HG02759 (cell line): ENCODE results near the gene C5orf52.
"Not testable (repeated sequence)": the region's sequence is repeated elsewhere in the genome, so short reads cannot be mapped to it uniquely, and the experiment has no call there.

Experiments
- ATAC-seq: cut with Tn5 transposase; IDR thresholded peaks from one replicate; pipeline ENCODE4 v1.9.1; 2021; ENCODE audit warnings: mild to moderate bottlenecking, moderate library complexity; ENCODE audit not compliant: unreplicated experiment

Gene C5orf52

GRCh38 chr5:157674351-157674750 lies 3.0 kb downstream of the C5orf52 start:
- ATAC-seq = not testable (repeated sequence)

- no peak for ATAC-seq
Measured at GRCh38 chr5:157677931-157678330, 6.6 kb downstream of the C5orf52 start.

GRCh38 chr5:157679801-157680200 lies 8.5 kb downstream of the C5orf52 start:
- no peak for ATAC-seq

GRCh38 chr5:157680239-157680638 lies 8.9 kb downstream of the C5orf52 start:
- no peak for ATAC-seq

- ATAC-seq = no peak
Measured at GRCh38 chr5:157681048-157681447, 9.7 kb downstream of the C5orf52 start.

- ATAC-seq = no peak
Measured at GRCh38 chr5:157682257-157682656, 10.9 kb downstream of the C5orf52 start.

- not testable (repeated sequence) for ATAC-seq
Measured at GRCh38 chr5:157686276-157687197, 15.2 kb downstream of the C5orf52 start.

GRCh38 chr5:157687198-157687554 lies 15.8 kb downstream of the C5orf52 start:
- no peak for ATAC-seq

- no peak for ATAC-seq
Measured at GRCh38 chr5:157689942-157690689, 18.8 kb downstream of the C5orf52 start.

- ATAC-seq = no peak
Measured at GRCh38 chr5:157690690-157691433, 19.5 kb downstream of the C5orf52 start.

GRCh38 chr5:157693816-157694215 lies 22.5 kb downstream of the C5orf52 start:
- ATAC-seq = not testable (repeated sequence)

- ATAC-seq = not testable (repeated sequence)
Measured at GRCh38 chr5:157696154-157696553, 24.8 kb downstream of the C5orf52 start.

- ATAC-seq = not testable (repeated sequence)
Measured at GRCh38 chr5:157698674-157699073, 27.3 kb downstream of the C5orf52 start.

- no peak for ATAC-seq
Measured at GRCh38 chr5:157703736-157704135, 32.4 kb downstream of the C5orf52 start.

GRCh38 chr5:157708866-157709265 lies 37.5 kb downstream of the C5orf52 start:
- ATAC-seq = no peak

- ATAC-seq = no peak
Measured at GRCh38 chr5:157709346-157709745, 38.0 kb downstream of the C5orf52 start.

GRCh38 chr5:157710431-157710830 lies 39.1 kb downstream of the C5orf52 start:
- no peak for ATAC-seq

GRCh38 chr5:157710882-157711281 lies 39.5 kb downstream of the C5orf52 start:
- ATAC-seq = no peak

GRCh38 chr5:157713830-157714595 lies 42.7 kb downstream of the C5orf52 start:
- no peak for ATAC-seq

GRCh38 chr5:157714596-157714864 lies 43.2 kb downstream of the C5orf52 start:
- ATAC-seq = no peak

GRCh38 chr5:157718519-157718918 lies 47.2 kb downstream of the C5orf52 start:
- no peak for ATAC-seq
